VCaP (cell line): ENCODE measurements around the gene TLR2.

Experiments used
- H3K27ac ChIP-seq: fragments of 450-650 bp; 2 replicates; pipeline ENCODE4 v1.5.1; 2017
- TF ChIP-seq, protein P1 (sequence below): fragments of 450-650 bp; conservative IDR thresholded peaks from 2 replicates; pipeline ENCODE4 v1.5.1; 2017; ENCODE audit warnings: mild to moderate bottlenecking, moderate library complexity

The TLR2 gene

DNA sequence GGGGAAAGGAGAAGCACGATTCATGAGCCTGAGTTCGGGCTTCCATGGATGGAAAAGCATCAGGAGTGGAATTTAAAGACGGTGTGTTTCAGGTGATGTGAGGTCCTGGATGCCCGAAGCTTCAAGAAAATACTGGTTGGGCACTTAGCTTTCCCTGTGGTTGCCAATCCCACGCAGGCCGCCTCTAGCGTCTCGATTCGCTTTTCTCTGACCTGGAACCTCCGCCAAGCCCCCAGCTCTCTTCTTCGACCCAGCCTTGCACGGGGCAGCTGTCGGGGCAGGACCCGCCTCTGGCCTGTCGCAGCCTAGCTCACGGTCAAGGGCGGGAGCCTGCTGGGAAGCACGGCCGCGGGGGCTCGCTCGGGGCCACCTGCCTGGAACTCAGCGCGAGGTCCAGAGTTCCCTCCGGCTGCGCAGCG lies 308 bp upstream of the TLR2 start:
- TF ChIP-seq, protein P1, sequence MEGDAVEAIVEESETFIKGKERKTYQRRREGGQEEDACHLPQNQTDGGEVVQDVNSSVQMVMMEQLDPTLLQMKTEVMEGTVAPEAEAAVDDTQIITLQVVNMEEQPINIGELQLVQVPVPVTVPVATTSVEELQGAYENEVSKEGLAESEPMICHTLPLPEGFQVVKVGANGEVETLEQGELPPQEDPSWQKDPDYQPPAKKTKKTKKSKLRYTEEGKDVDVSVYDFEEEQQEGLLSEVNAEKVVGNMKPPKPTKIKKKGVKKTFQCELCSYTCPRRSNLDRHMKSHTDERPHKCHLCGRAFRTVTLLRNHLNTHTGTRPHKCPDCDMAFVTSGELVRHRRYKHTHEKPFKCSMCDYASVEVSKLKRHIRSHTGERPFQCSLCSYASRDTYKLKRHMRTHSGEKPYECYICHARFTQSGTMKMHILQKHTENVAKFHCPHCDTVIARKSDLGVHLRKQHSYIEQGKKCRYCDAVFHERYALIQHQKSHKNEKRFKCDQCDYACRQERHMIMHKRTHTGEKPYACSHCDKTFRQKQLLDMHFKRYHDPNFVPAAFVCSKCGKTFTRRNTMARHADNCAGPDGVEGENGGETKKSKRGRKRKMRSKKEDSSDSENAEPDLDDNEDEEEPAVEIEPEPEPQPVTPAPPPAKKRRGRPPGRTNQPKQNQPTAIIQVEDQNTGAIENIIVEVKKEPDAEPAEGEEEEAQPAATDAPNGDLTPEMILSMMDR: no peak
- H3K27ac ChIP-seq: no peak overlapping the region

GRCh38 chr4:153684971-153685371 lies 891 bp downstream of the TLR2 start:
- TF ChIP-seq, protein P1: no peak

DNA sequence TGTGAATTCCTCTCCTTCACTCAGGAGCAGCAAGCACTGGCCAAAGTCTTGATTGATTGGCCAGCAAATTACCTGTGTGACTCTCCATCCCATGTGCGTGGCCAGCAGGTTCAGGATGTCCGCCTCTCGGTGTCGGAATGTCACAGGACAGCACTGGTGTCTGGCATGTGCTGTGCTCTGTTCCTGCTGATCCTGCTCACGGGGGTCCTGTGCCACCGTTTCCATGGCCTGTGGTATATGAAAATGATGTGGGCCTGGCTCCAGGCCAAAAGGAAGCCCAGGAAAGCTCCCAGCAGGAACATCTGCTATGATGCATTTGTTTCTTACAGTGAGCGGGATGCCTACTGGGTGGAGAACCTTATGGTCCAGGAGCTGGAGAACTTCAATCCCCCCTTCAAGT lies 20.4 kb downstream of the TLR2 start:
- H3K27ac ChIP-seq: no peak overlapping the region
- TF ChIP-seq, protein P1: no peak

More at GRCh38 chr4:153684971-153685371, 891 bp downstream of the TLR2 start:
- no peak overlapping the region for H3K27ac ChIP-seq

DNA sequence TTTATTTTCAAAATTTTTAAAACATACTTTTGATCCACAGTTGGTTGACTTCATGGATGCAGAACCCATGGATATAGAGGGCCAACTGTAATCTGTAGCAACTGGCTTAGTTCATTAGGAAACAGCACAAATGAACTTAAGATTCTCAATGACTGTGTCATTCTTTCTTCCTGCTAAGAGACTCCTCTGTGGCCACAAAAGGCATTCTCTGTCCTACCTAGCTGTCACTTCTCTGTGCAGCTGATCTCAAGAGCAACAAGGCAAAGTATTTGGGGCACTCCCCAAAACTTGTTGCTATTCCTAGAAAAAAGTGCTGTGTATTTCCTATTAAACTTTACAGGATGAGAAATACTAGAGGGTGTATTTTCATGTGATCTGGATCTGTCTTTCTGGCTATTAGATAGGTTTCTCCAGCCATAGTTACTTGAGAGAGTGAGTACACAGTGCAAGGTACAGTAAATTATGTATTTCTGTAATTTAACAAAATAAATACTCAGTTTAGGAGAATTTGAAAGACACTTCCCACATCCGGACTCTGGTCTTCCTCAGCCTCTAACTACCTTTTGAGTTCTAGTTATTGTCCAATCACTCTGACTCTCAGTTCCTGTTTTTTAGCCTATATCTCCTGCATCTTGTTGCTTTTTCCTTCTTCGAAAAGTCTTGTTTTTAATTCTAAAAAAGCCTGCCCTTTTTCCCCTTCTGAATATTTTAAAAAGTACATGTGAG lies 21.8 kb downstream of the TLR2 start:
- no peak overlapping the region for H3K27ac ChIP-seq

DNA sequence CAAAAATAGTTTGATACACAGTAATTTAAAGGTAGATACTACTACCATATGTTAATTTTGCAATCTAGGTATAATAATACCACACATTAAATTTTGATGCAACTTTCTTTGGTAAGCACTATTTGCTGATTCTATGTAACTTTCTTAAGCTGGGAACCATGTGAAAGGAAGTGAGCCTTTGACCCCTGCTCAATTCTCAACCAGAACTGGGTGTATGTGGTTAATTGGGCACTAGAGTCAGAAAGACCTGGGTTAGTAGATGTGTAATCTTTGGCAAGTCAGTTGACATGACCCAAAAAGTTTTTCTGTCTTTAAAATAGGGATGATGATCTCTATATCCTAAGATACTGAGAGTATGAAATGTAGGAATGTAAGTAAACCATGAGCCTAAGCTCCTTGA lies 22.4 kb downstream of the TLR2 start:
- TF ChIP-seq, protein P1: no peak
- H3K27ac ChIP-seq: no peak overlapping the region

More for the DNA sequence above, 21.8 kb downstream of the TLR2 start:
- TF ChIP-seq, protein P1: no peak

- H3K27ac ChIP-seq: no peak overlapping the region
- TF ChIP-seq, protein P1: no peak
These were observed 26.6 kb downstream of the TLR2 start for GRCh38 chr4:153710681-153711080.

DNA sequence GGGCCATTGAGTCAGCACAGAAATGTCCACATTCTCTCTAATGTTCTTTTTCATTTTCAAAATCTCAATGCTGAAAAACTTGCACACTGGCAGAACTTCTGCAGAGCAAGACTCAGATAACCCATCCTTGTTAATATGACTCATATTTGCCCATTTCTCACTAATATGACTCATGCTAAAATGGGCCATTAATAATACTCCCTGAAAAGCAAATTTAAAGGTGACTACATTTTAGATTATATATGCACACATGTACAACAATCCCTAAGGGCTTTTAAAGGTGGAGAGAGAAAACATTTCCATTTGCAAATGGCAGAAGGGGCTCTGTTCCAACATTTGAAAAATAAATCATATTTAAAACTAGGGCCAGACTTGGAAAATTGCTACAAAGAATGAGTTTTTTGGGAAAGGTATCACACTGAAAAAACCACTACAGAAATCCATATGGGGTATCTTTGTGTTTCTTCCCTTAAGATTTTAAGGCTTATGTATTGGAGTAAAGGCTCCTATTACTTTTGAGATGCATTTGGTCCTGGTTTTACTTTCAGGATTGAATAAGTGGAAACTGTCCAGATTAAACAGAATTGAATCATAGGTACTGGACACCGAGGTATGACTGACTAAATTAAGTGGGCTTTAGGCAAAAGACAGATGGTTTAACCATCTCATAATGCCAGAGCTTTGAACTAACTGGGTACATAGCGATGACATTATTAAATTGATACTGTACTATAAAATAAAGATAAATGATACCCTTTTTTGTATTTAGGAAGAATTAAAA lies 30.0 kb downstream of the TLR2 start:
- TF ChIP-seq, protein P1: no peak
- H3K27ac ChIP-seq: no peak overlapping the region
